Measurements from ENCODE around the gene CMTM7.
"Not testable (repeated sequence)": the region's sequence is repeated elsewhere in the genome, so short reads cannot be mapped to it uniquely, and the experiment has no call there.

CMTM7 gene

GRCh38 chr3:32435911-32436815 is 44.5 kb downstream of the CMTM7 start:
- Mint-ChIP-seq H3K27ac (peak overlapping the region; percentile 84 to 87), H3K4me1 (peaks cover 100% of the 10 kb centered on the region), H3K9me3 (no peaks in the 10 kb centered on the region), H3K4me3 (peak overlapping the region; percentile 67 to 70), H3K27me3 (no peaks in the 10 kb centered on the region)
- DNase-seq = no peak
- peak; percentile 7 for ATAC-seq

GRCh38 chr3:32436816-32437189 is 45.1 kb downstream of the CMTM7 start:
- peak overlapping the region in 1 of 2 donors; percentile 87 for H3K27ac Mint-ChIP-seq
- no peaks in the 10 kb centered on the region for H3K27me3 Mint-ChIP-seq
- no peak for ATAC-seq
- no peaks in the 10 kb centered on the region for H3K9me3 Mint-ChIP-seq
- no peak for DNase-seq
- peaks cover 100% of the 10 kb centered on the region for H3K4me1 Mint-ChIP-seq
- H3K4me3 Mint-ChIP-seq = peak overlapping the region; percentile 67 to 70

- H3K4me1 Mint-ChIP-seq = peaks cover 96% of the 10 kb centered on the region
- DNase-seq (no peak), ATAC-seq (no peak)
- no peaks in the 10 kb centered on the region for H3K9me3 Mint-ChIP-seq
- peak overlapping the region; percentile 27 to 47 for H3K27ac Mint-ChIP-seq
- H3K27me3 Mint-ChIP-seq = no peaks in the 10 kb centered on the region
- peak overlapping the region; percentile 35 to 39 for H3K4me3 Mint-ChIP-seq
Measured at GRCh38 chr3:32437896-32438295, 46.2 kb downstream of the CMTM7 start.

- peak; percentile 88 for ATAC-seq
- DNase-seq = peak in 1 of 2 donors; percentile 62
- no peaks in the 10 kb centered on the region for H3K27me3 Mint-ChIP-seq
- no peaks in the 10 kb centered on the region for H3K9me3 Mint-ChIP-seq
- H3K27ac Mint-ChIP-seq = peak overlapping the region; percentile 72 to 91
- peaks cover 96% of the 10 kb centered on the region for H3K4me1 Mint-ChIP-seq
- peak overlapping the region; percentile 58 to 74 for H3K4me3 Mint-ChIP-seq
Measured at GRCh38 chr3:32438596-32439344, 47.1 kb downstream of the CMTM7 start.

- ATAC-seq = peak; percentile 34
Measured at GRCh38 chr3:32439421-32439820, 47.8 kb downstream of the CMTM7 start.

GRCh38 chr3:32440611-32441350 is 49.1 kb downstream of the CMTM7 start:
- peaks cover 87% of the 10 kb centered on the region for H3K4me1 Mint-ChIP-seq
- H3K9me3 Mint-ChIP-seq = peaks cover 0 to 4% of the 10 kb centered on the region in 2 donors
- no peak overlapping the region for H3K4me3 Mint-ChIP-seq
- DNase-seq (peak in 1 of 2 donors; percentile 2), ATAC-seq (no peak)
- H3K27ac Mint-ChIP-seq = no peak overlapping the region
- no peaks in the 10 kb centered on the region for H3K27me3 Mint-ChIP-seq

More at GRCh38 chr3:32439421-32439820, 47.8 kb downstream of the CMTM7 start:
- peak overlapping the region in 1 of 2 donors; percentile 74 for H3K4me3 Mint-ChIP-seq
- not testable (repeated sequence) for H3K9me3 Mint-ChIP-seq, DNase-seq, H3K27me3 Mint-ChIP-seq
- peak overlapping the region; percentile 27 to 91 for H3K27ac Mint-ChIP-seq
- H3K4me1 Mint-ChIP-seq = peaks cover 96% of the 10 kb centered on the region

- peaks cover 84% of the 10 kb centered on the region for H3K4me1 Mint-ChIP-seq
- H3K27ac Mint-ChIP-seq = no peak overlapping the region
- H3K27me3 Mint-ChIP-seq = no peaks in the 10 kb centered on the region
- H3K9me3 Mint-ChIP-seq = peaks cover 0 to 8% of the 10 kb centered on the region in 2 donors
- no peak overlapping the region for H3K4me3 Mint-ChIP-seq
- no peak for ATAC-seq
- no peak for DNase-seq
Measured at GRCh38 chr3:32442766-32443165, 51.1 kb downstream of the CMTM7 start.

GRCh38 chr3:32443478-32443877 is 51.8 kb downstream of the CMTM7 start:
- Mint-ChIP-seq H3K27ac (peak overlapping the region in 1 of 2 donors; percentile 83), H3K27me3 (no peaks in the 10 kb centered on the region), H3K4me3 (peak overlapping the region; percentile 3 to 11), H3K9me3 (peaks cover 0 to 8% of the 10 kb centered on the region in 2 donors), H3K4me1 (peaks cover 84% of the 10 kb centered on the region)
- DNase-seq = peak in 1 of 2 donors; percentile 7
- ATAC-seq = peak; percentile 54

- H3K4me3 Mint-ChIP-seq = no peak overlapping the region
- peaks cover 53% of the 10 kb centered on the region for H3K4me1 Mint-ChIP-seq
- ATAC-seq (no peak), DNase-seq (no peak)
- peaks cover 0 to 8% of the 10 kb centered on the region in 2 donors for H3K9me3 Mint-ChIP-seq
- H3K27ac Mint-ChIP-seq = peak overlapping the region in 1 of 2 donors; percentile 42
- no peaks in the 10 kb centered on the region for H3K27me3 Mint-ChIP-seq
Measured at GRCh38 chr3:32447865-32448400, 56.3 kb downstream of the CMTM7 start.

- H3K9me3 Mint-ChIP-seq = peaks cover 0 to 8% of the 10 kb centered on the region in 2 donors
- H3K4me1 Mint-ChIP-seq = peaks cover 49% of the 10 kb centered on the region
- no peaks in the 10 kb centered on the region for H3K27me3 Mint-ChIP-seq
- H3K4me3 Mint-ChIP-seq = no peak overlapping the region
- ATAC-seq (no peak), DNase-seq (no peak)
- H3K27ac Mint-ChIP-seq = no peak overlapping the region
Measured at GRCh38 chr3:32448686-32449474, 57.2 kb downstream of the CMTM7 start.

GRCh38 chr3:32449691-32450090 is 58.0 kb downstream of the CMTM7 start:
- DNase-seq (no peak), ATAC-seq (no peak)
- Mint-ChIP-seq H3K4me3 (no peak overlapping the region), H3K9me3 (peaks cover 0 to 8% of the 10 kb centered on the region in 2 donors), H3K27me3 (no peaks in the 10 kb centered on the region), H3K27ac (no peak overlapping the region), H3K4me1 (peaks cover 52% of the 10 kb centered on the region)

GRCh38 chr3:32450426-32450825 is 58.8 kb downstream of the CMTM7 start:
- no peak overlapping the region for H3K4me3 Mint-ChIP-seq
- no peak overlapping the region for H3K27ac Mint-ChIP-seq
- no peak for ATAC-seq
- DNase-seq = no peak
- H3K4me1 Mint-ChIP-seq = peaks cover 56% of the 10 kb centered on the region
- no peaks in the 10 kb centered on the region for H3K27me3 Mint-ChIP-seq
- H3K9me3 Mint-ChIP-seq = peaks cover 0 to 4% of the 10 kb centered on the region in 2 donors

GRCh38 chr3:32450992-32451659 is 59.5 kb downstream of the CMTM7 start:
- H3K27me3 Mint-ChIP-seq = no peaks in the 10 kb centered on the region
- H3K4me1 Mint-ChIP-seq = peaks cover 61% of the 10 kb centered on the region
- no peak for DNase-seq
- peaks cover 0 to 4% of the 10 kb centered on the region in 2 donors for H3K9me3 Mint-ChIP-seq
- H3K27ac Mint-ChIP-seq = no peak overlapping the region
- H3K4me3 Mint-ChIP-seq = no peak overlapping the region
- no peak for ATAC-seq

GRCh38 chr3:32452009-32452408 is 60.4 kb downstream of the CMTM7 start:
- Mint-ChIP-seq H3K4me3 (no peak overlapping the region), H3K27me3 (no peaks in the 10 kb centered on the region), H3K4me1 (peaks cover 61% of the 10 kb centered on the region), H3K27ac (peak overlapping the region in 1 of 2 donors; percentile 23), H3K9me3 (peaks cover 0 to 2% of the 10 kb centered on the region in 2 donors)
- no peak for ATAC-seq
- DNase-seq = no peak

Measured in stimulated activated naive CD8-positive, alpha-beta T cell treated with anti-CD3 and anti-CD28 coated beads, Interleukin-15, amount 100 ng/mL, for 72 hours (primary cell).